ENCODE measurements around the gene PASD1. TPM values are rescaled to one million over a fixed set of nuclear protein-coding genes. Genes with fewer than 3 reads are reported as not detected.
A peak's percentile ranks its signal among the peaks of the same experiment; 100 is the strongest.
"Not testable (repeated sequence)": the region's sequence is repeated elsewhere in the genome, so short reads cannot be mapped to it uniquely, and the experiment has no call there.

The PASD1 gene
- total RNA-seq, 8 experiments from 2014 or later = 0.05 to 0.43 (median 0.10) TPM; not detected in 3

DNA sequence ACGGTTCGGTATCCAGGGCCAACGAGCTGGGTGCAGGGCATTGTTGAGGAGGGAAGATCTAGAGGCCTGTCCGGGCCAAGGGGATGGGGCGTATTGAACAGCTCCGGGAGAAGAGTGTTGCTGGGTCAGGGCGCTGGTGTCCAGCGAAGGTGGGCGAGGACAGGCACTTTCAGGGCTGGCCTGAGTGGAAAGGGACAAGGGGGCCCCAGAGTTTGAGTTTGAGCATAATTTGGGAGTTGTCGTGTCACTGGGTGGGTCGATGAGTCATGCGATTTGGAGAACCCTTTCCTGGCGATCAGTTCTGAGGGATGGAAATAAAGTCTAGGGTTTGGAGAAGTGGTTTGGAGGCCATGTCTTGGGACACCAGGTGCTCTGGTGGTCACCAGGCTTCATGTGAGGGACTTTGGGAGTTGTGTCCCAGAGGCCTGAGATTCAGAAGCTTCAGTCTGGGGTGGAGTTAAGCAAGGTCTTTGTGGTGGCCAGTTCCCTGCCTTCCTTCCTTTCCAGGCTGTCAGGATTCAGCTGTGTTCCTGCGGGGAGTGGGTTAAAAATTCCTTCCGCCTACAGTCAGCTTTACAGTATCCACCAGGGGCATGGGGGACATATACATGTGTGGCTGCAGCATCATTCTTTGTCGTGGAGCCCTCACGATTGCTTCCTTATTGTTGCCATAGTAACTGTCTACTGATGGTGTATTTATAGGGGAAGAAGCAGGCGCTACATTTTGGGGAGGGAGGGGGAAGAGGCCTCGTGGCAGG is 132.3 kb downstream of the PASD1 start:
- ATAC-seq (replicated peaks in 6 of 8) = peak in 7 of 8 experiments; percentile 5 to 69 (median 56)
- in situ Hi-C loops (cut with MboI; ENCODE audit: low pct_unique_long_range_greater_than_20kb in 2 of 9, low sequenced_read_pairs in 9 of 9, unreplicated experiment in 9 of 9) = loop anchor here in 4 of 9 experiments (25.0 kb wide), 2 partner anchors 183 to 533 kb away; no protein-coding TSS in a partner anchor
- 15 to 28% methylated on average over 5 to 6 of the region's 19 CpGs; no CpG with 5 or more reads in 8 of the 10 experiments for WGBS, 10 experiments
- peaks cover 10 to 14% of the 10 kb centered on the region in 2 donors for H3K4me1 ChIP-seq (replicated peaks in 1 of 2)
- peak overlapping the region; percentile 23 to 53 (median 33) for H3K4me3 ChIP-seq
- H3K27ac ChIP-seq = no peak overlapping the region

DNA sequence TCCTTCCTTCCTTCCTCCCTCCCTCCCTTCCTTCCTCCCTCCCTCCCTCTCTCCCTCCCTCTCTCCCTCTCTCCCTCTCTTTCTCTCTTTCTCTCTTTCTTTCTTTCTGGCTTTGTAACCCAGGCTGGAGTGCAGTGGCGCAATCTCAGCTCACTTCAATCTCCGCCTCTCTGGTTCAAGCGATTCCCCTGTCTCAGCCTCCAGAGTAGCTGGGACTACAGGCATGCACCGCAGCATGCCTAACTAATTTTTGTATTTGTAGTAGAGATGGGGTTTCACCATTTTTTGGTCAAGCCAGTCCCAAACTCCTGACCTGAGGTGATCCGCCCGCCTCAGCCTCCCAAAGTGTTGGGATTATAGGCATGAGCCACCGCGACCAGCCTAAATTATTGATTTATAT is 133.6 kb downstream of the PASD1 start:
- H3K4me3 ChIP-seq, H3K27ac ChIP-seq: not testable (repeated sequence)
- H3K4me1 ChIP-seq (replicated peaks in 1 of 2) = peaks cover 10 to 14% of the 10 kb centered on the region in 2 donors
- in situ Hi-C loops (cut with MboI; ENCODE audit: low pct_unique_long_range_greater_than_20kb in 2 of 9, low sequenced_read_pairs in 9 of 9, unreplicated experiment in 9 of 9) = loop anchor here in 4 of 9 experiments (25.0 kb wide), 2 partner anchors 185 to 535 kb away; no protein-coding TSS in a partner anchor
- peak in 2 of 8 experiments; percentile 10 to 19 for ATAC-seq (replicated peaks in 6 of 8)
- WGBS, 10 experiments = 30 to 79% methylated on average over 2 to 7 of the region's 8 CpGs; no CpG with 5 or more reads in 8 of the 10 experiments

DNA sequence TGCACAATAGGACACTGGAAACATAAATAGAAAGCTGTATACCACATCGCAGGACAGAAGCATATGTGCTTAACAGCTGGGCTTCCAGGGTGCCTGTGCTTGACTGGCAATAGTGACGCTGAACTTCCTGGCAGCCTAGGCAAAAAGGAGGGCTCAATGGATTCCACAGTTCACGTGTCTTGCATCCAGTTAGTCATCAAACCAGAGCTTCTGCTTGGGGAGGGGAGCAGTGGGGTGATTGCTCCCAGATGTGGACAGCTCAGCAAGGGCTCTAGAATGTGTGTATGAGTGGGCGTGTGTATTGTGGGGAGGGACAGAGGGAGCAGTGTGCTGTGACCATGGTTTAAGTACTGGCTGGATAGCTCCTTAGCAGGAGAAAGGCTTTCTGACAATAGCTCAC is 134.0 kb downstream of the PASD1 start:
- Histone ChIP-seq H3K4me3 (no peak overlapping the region), H3K4me1 (replicated peaks in 1 of 2) (peaks cover 10 to 14% of the 10 kb centered on the region in 2 donors), H3K27ac (no peak overlapping the region)
- peak in 3 of 8 experiments; percentile 87 to 93 (median 89) for ATAC-seq (replicated peaks in 6 of 8)
- WGBS, 10 experiments = 0 to 83% (median 27%) methylated on average over 1 to 2 of the region's 4 CpGs; no CpG with 5 or more reads in 6 of the 10 experiments
- in situ Hi-C loops (cut with MboI; ENCODE audit: low pct_unique_long_range_greater_than_20kb in 2 of 9, low sequenced_read_pairs in 9 of 9, unreplicated experiment in 9 of 9) = loop anchor here in 4 of 9 experiments (25.0 kb wide), 2 partner anchors 185 to 535 kb away; no protein-coding TSS in a partner anchor

DNA sequence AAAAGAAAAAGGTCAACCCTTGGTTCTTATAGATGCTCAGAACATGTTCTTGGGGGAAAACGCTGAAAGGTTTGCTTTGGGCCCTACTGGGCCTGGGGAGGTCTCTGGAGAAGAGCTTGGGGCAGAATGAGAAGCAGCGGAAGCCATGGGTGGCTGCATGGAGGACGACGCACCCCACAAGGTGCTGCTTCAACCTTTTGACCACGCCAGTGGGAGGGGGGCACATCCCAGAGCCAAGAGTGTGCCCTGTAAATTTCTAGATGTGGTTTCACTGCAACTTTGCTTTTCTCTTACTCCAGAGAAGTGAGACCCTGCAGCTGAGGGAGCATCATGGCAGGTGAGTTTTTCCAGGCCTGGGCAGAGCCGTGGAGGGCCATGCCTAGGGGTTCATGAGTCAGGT is 135.0 kb downstream of the PASD1 start:
- WGBS, 10 experiments = 40 to 60% (median 46%) methylated on average over 1 to 2 of the region's 6 CpGs; no CpG with 5 or more reads in 7 of the 10 experiments
- no peak for ATAC-seq (replicated peaks in 6 of 8)
- in situ Hi-C loops (cut with MboI; ENCODE audit: low pct_unique_long_range_greater_than_20kb in 2 of 9, low sequenced_read_pairs in 9 of 9, unreplicated experiment in 9 of 9) = loop anchor here in 4 of 9 experiments (25.0 kb wide), 2 partner anchors 186 to 536 kb away; no protein-coding TSS in a partner anchor
- Histone ChIP-seq H3K4me3 (no peak overlapping the region), H3K27ac (no peak overlapping the region), H3K4me1 (replicated peaks in 1 of 2) (peaks cover 10 to 14% of the 10 kb centered on the region in 2 donors)

DNA sequence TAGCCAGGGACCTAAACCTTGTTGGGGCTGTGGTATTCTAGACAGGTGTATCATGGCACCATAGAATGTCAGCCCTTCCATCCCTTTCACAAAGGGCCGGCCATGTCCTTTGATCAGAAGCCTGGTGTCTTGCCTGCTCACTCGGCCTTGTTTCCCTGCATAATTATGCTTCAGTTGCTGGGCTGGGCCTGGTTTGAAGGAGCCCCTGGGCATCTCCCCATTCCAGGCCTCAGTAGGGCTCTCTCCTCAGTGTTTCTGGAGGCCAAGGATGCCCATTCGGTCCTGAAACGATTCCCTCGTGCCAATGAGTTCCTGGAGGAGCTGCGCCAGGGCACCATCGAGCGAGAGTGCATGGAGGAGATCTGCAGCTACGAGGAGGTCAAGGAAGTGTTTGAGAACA is 136.3 kb downstream of the PASD1 start:
- in situ Hi-C loops (cut with MboI; ENCODE audit: low pct_unique_long_range_greater_than_20kb in 2 of 9, low sequenced_read_pairs in 9 of 9, unreplicated experiment in 9 of 9) = loop anchor here in 4 of 9 experiments (25.0 kb wide), 2 partner anchors 187 to 537 kb away; no protein-coding TSS in a partner anchor
- no peak for ATAC-seq (replicated peaks in 6 of 8)
- Histone ChIP-seq H3K4me3 (no peak overlapping the region), H3K4me1 (replicated peaks in 1 of 2) (peaks cover 10 to 14% of the 10 kb centered on the region in 2 donors), H3K27ac (no peak overlapping the region)
- WGBS, 10 experiments = 46 to 59% methylated on average over 6 to 7 of the region's 9 CpGs; no CpG with 5 or more reads in 8 of the 10 experiments

DNA sequence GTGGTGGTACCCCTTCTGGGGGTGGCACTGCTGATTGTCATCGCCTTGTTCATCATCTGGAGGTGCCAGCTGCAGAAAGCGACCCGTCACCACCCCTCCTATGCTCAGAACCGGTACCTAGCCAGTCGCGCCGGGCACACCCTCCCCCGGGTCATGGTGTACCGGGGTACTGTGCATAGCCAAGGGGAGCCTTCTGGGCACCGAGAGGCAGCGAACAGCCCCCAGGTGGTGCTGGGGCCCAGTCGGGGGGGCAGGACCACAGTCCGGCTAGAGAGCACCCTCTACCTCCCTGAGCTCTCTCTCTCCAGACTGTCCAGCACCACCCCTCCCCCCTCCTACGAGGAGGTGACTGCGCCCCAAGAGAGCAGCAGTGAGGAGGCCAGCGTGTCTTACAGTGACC is 137.1 kb downstream of the PASD1 start:
- Histone ChIP-seq H3K4me3 (no peak overlapping the region), H3K4me1 (replicated peaks in 1 of 2) (peaks cover 7 to 12% of the 10 kb centered on the region in 2 donors), H3K27ac (no peak overlapping the region)
- no peak for ATAC-seq (replicated peaks in 6 of 8)
- in situ Hi-C loops (cut with MboI; ENCODE audit: low pct_unique_long_range_greater_than_20kb in 2 of 9, low sequenced_read_pairs in 9 of 9, unreplicated experiment in 9 of 9) = no loop called here
- WGBS, 10 experiments = 64 to 100% methylated on average over 1 to 15 of the region's 16 CpGs; no CpG with 5 or more reads in 8 of the 10 experiments

DNA sequence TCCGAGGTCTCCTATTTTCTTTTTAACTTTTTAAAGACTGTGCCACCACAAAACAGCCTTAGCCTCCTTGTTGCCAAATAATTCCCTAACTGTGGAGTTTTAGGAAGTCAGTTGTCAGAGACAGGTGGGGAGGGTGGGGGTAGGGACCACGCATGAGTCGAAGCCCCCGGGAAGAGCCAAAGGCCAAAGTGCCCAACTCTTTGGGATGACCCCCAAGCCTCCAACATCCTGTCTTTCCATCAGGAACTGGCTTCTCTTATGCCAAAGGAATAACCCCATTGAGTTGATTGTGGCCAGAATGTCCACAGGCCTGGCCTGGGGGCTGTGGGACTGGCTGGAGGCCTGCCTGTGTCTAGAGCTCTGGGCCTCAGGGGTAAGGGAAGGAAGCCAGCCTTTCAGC is 137.6 kb downstream of the PASD1 start:
- WGBS, 10 experiments = 80% methylated on average over 1 of the region's 4 CpGs; no CpG with 5 or more reads in 9 of the 10 experiments
- H3K27ac ChIP-seq = no peak overlapping the region
- ATAC-seq (replicated peaks in 6 of 8) = no peak
- peaks cover 3 to 7% of the 10 kb centered on the region in 2 donors for H3K4me1 ChIP-seq (replicated peaks in 1 of 2)
- in situ Hi-C loops (cut with MboI; ENCODE audit: low pct_unique_long_range_greater_than_20kb in 2 of 9, low sequenced_read_pairs in 9 of 9, unreplicated experiment in 9 of 9) = no loop called here
- no peak overlapping the region for H3K4me3 ChIP-seq

DNA sequence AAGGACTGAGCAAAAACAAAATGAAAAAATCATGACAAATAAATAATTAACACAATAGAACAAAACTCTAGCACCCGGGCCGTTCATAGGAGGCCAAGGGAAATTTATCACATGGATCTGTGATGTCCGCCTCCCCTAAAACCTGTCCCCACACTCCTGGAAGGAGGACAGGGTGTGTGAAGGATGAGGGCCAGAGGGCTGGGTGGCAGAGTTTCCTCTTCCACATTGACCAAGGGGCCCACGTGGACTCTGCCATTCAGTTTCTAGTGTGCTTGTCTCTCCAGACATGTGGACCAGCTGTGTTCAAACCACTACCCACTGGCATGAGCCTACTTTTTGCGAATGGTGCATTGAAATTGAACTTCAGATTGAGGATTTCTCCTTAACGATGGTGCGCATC is 138.1 kb downstream of the PASD1 start:
- H3K4me3 ChIP-seq = no peak overlapping the region
- no peak for ATAC-seq (replicated peaks in 6 of 8)
- peaks cover 0 to 2% of the 10 kb centered on the region in 2 donors for H3K4me1 ChIP-seq (replicated peaks in 1 of 2)
- in situ Hi-C loops (cut with MboI; ENCODE audit: low pct_unique_long_range_greater_than_20kb in 2 of 9, low sequenced_read_pairs in 9 of 9, unreplicated experiment in 9 of 9) = no loop called here
- no peak overlapping the region for H3K27ac ChIP-seq
- WGBS, 10 experiments = 78 to 80% methylated on average over 1 to 2 of the region's 7 CpGs; no CpG with 5 or more reads in 8 of the 10 experiments

DNA sequence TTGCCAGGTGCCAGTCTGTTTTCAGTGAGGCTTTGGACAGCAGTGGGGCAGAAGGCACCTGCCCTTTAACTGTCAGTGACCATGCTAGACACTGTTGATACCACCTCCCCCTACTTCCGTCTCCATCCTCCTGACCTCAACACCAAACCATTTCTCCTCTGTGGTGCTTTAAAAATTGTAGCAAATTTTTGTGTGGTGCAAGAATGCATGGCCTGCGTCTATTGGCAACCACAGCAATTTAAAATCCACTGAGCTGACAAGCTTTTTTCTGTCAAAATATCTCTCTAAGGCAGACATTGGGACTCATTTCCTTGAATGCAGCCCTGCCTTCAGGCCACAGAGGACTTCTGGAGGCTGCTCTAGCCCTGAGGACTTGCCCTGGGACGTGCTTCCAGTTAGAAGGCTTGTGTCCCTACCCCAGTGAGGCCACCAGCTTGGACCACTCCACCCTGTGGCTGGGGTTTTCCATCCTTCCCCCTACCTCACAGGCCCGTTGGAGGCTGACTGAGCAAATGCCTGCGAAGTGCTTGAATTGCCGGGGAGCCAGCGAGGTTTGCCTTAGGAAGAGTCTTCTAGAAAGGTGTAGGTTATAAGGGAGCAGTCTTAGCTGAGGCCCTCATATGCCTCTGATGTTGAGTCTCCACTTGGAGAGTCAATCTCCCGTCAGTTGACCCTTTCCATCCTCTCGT is 138.7 kb downstream of the PASD1 start:
- no peak for ATAC-seq (replicated peaks in 6 of 8)
- Histone ChIP-seq H3K4me3 (no peak overlapping the region), H3K4me1 (replicated peaks in 1 of 2) (no peaks in the 10 kb centered on the region), H3K27ac (no peak overlapping the region)
- in situ Hi-C loops (cut with MboI; ENCODE audit: low pct_unique_long_range_greater_than_20kb in 2 of 9, low sequenced_read_pairs in 9 of 9, unreplicated experiment in 9 of 9) = no loop called here
- WGBS, 10 experiments = 64 to 100% (median 80%) methylated on average over 3 to 8 of the region's 9 CpGs; no CpG with 5 or more reads in 6 of the 10 experiments

DNA sequence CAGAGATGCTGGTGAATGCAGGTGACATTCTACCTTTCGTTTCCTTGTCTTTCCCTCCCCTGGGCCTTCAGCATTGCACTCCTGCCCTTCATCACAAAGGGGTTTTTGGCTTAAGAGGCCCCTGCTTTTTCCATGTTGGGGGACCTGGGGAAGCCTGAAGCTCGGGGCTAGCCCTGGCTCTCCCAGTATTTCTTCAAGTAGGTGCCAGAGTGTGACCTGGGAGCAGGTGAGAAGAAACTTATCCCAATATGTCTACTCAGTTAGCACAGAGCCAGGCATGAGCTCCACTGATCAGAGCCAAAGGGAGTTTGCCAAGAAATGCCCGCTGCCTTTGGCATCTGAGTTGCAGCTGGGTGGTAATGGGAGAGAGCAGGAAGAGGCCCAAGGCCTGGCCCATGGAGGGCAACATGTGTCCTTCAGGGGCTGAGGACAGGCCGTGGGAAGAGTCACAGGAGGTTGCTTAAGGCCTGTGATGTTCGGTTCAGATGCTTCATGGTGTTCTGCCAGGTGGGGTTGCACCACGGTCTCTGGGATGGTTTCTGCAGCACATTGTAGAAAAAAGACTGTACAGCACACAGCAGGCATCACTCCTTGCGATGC is 139.4 kb downstream of the PASD1 start:
- ATAC-seq (replicated peaks in 6 of 8) = no peak
- H3K4me1 ChIP-seq (replicated peaks in 1 of 2) = no peaks in the 10 kb centered on the region
- H3K27ac ChIP-seq = no peak overlapping the region
- in situ Hi-C loops (cut with MboI; ENCODE audit: low pct_unique_long_range_greater_than_20kb in 2 of 9, low sequenced_read_pairs in 9 of 9, unreplicated experiment in 9 of 9) = no loop called here
- WGBS, 10 experiments = 20 to 88% (median 52%) methylated on average over 1 to 4 of the region's 7 CpGs; no CpG with 5 or more reads in 7 of the 10 experiments
- no peak overlapping the region for H3K4me3 ChIP-seq

DNA sequence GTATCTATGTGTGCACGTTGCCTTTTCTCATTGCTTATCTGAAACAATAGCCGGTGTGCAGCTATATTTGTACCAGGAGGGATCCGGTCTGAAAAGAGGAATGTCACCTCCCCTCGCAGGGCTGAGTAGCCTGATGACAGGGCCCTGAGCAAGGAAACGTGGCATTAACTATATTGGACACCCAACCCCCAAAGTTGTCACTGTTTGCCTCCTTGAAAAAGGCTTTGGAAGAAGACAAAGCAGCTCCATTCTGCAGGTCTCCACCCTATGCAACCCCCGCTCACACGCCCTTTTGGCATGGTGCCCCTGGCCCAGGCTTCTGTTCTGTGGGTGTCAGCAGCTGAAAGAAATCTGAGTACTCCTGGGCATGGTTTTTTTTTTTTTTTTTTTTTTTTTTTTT is 140.0 kb downstream of the PASD1 start:
- in situ Hi-C loops (cut with MboI; ENCODE audit: low pct_unique_long_range_greater_than_20kb in 2 of 9, low sequenced_read_pairs in 9 of 9, unreplicated experiment in 9 of 9) = no loop called here
- H3K4me1 ChIP-seq (replicated peaks in 1 of 2) = no peaks in the 10 kb centered on the region

DNA sequence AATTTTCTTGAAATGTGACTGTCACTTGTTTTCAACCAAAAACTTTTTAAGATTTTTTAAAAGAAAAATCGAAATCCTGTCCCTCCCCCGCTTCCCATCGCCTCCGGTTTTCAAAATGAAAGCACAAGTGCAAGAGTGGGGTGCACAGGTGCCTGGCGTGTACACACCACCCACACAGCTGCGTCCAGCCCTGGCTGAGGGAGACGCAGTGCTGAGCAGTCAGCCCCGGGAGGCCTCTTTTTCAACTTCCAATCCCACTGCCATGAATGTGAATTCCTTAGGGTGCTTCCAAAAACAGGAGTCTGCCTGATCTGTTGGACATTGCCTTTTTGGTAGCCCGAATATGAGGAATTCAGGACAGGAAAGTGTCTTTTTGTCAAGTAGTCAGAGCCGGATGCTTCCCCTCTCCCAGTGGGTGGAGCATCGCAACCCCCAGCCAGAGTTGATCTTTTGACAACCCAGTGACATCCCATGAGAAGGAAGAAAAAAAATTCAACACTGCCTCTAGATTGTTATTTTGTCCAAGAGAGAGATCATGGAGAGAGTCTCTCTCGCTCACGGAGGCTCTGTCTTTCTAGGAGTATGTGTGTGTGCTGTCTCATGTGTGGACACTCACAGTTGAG is 140.7 kb downstream of the PASD1 start:
- H3K4me1 ChIP-seq (replicated peaks in 1 of 2) = no peaks in the 10 kb centered on the region
- in situ Hi-C loops (cut with MboI; ENCODE audit: low pct_unique_long_range_greater_than_20kb in 2 of 9, low sequenced_read_pairs in 9 of 9, unreplicated experiment in 9 of 9) = no loop called here
- WGBS, 10 experiments = 42 to 56% methylated on average over 2 to 3 of the region's 13 CpGs; no CpG with 5 or more reads in 8 of the 10 experiments
- no peak overlapping the region for H3K4me3 ChIP-seq
- peak in 2 of 8 experiments; percentile 37 to 38 for ATAC-seq (replicated peaks in 6 of 8)
- no peak overlapping the region for H3K27ac ChIP-seq

More for the DNA sequence above, 140.0 kb downstream of the PASD1 start:
- H3K27ac ChIP-seq = no peak overlapping the region
- ATAC-seq (replicated peaks in 6 of 8) = peak; percentile 29 to 70 (median 60)
- H3K4me3 ChIP-seq = no peak overlapping the region
- 7 to 11% methylated on average over 3 to 5 of the region's 7 CpGs; no CpG with 5 or more reads in 8 of the 10 experiments for WGBS, 10 experiments

Measured in motor neuron (in vitro differentiated cells).